SH-SY5Y (cell line): ENCODE data around the gene MIR17HG.

Experiments used
- GATA2 ChIP-seq: IDR thresholded peaks from 2 replicates; pipeline ENCODE4 v1.6.1; 2011; ENCODE audit warnings: mild to moderate bottlenecking, low read depth, low read length
- GATA3 ChIP-seq: IDR thresholded peaks from 2 replicates; pipeline ENCODE4 v1.6.1; 2011; ENCODE audit warnings: low read depth, mild to moderate bottlenecking, low read length, moderate library complexity

The MIR17HG gene

DNA sequence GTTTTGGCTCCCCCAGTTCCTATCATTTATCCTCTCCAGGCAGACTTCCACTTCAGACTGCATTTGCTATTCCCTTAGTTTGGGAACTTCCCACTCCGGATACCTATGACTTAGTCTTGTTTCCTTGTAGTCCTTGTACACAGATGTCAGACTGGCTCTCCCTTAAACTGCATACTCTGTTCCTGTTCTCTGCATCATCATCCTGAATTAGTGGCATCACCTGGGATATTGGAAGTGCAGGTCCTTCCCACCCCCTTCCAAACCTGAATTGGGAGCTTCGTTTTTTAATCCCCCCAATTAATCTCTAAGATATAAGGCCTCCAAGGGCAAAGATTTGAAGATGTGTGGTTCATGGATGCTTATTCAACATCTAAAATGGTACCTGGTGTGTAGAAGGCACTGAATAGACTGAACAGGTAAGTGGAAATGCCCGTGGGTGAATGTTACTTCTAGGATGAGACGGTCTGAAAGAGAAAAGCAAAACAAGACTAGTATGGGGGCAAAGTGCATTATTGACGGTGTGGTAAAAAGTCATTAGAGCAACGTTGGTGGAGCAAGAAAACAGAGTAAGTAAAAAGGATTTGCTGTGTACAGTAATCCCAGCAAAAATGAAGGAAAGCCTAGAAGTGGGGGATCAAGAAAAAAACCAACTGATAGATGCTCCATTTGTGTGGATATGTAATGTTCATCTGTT lies 9.6 kb downstream of the MIR17HG start:
- TF ChIP-seq GATA2 (no peak), GATA3 (no peak)

DNA sequence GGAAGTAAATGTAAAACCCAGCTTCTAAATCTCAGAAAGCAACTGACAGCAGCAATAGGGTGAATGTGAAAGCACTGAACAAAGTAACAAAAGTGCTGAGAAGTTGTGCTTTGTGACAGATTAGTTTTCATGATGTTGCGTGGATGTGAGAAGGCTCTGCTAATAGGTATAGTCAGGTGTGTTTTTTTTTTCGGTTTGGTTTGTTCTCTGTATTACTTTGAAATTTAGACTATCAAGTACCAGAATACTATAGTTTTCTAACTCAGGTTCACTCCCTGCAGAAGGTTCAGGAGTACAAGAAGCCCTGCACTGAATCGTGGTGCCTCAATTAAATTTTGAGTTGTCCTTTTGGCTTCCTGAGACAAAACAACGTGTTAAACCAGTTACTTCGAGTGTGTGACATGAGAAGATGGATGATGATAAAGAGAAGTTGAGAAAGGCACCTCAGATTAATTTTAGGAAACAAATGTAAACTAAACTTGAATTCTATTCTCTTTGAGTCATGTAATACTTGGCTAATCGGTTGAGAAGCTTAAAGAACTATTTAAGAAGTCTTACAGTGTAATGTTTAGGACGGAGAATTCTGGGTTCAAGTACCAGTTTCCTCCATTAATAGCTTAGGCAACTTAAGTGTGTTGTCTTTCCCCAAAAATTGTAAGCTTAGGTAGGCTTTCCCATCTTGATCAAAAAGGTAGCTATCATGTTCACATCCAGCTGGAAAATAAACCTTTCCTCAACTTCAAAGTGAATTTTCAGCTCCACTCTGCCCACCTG lies 10.3 kb downstream of the MIR17HG start:
- TF ChIP-seq GATA3 (no peak), GATA2 (no peak)

DNA sequence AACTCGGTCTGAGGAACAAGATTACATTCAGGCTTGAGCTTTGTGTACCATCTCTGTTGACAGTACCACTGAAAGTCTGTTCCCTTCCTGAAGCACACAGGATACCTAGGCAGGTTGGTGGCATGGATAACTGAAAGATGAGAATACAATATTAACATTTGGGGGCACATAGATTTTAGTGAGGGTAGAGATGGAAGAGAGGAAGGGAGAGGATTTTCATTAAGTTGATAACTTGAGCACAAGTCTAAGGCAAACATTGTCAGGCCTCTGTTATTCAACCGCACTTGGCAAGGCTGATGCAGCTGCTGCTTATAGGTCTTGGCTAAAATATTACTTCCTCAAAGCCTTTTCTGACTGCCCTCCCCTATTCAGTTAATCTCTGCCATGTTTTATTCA lies 10.9 kb downstream of the MIR17HG start:
- TF ChIP-seq GATA3 (no peak), GATA2 (no peak)

DNA sequence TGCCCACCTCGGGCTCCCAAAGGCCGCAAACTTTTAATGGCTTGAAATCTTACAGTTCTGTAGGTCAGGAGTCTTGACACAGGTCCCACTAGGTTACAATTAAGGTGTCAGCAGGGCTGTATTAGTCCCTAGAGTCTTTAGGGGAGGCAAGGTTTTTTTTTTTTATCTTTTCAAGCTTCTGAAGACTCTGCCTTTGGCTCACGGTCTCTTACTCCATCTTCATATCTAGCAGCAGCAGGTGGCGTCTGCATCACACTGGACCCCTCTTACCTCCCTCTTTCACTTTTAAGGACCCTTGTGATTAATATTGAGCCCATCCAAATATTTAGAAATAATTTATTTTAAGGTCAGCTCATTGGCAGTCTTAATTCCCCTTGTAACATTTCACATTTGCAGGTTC lies 11.6 kb downstream of the MIR17HG start:
- TF ChIP-seq GATA3 = no peak
- no peak for TF ChIP-seq GATA2

DNA sequence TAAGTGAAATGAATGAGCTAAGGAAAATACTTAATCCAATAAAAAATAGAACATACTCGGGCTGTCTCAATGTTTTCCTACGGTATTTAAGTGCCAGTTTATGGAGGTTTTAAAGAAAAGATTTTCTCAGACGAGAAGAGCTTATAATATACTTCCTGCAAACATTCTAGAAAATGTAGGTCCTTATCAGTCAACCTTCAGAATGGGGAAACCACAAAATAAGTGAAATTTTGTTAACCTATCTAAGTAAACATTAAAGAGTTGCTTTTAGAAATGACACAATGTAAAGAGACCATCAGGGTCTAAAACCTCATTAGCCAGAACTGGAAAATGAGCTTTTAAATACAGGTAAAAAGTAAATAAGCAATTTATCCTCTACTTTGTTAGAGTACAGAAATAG lies 12.1 kb downstream of the MIR17HG start:
- TF ChIP-seq GATA2 (no peak), GATA3 (no peak)

DNA sequence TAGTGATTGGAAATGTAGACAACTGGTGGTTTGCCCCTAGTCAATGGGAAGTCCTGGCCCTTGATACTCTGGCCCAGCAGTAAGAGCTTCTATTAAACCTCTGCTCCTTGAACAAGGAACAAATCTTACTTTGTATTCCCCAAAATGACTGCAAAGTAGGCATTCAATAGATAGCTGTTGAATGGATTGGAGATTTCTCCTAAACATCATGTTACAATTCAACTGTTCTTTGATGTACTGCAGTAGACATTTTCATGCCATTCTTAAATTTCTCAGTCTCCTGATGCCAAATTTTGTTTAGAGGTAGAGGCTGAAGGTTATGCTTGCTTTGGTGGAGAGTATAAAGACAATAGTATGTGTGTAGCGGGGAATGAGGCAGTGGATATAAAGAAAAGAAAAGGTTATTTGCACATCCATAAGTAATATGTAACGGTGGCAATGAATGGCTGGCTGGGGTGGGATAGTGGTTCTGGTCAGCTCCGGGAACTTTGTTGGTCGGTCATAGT lies 12.8 kb downstream of the MIR17HG start:
- no peak for TF ChIP-seq GATA2
- no peak for TF ChIP-seq GATA3

DNA sequence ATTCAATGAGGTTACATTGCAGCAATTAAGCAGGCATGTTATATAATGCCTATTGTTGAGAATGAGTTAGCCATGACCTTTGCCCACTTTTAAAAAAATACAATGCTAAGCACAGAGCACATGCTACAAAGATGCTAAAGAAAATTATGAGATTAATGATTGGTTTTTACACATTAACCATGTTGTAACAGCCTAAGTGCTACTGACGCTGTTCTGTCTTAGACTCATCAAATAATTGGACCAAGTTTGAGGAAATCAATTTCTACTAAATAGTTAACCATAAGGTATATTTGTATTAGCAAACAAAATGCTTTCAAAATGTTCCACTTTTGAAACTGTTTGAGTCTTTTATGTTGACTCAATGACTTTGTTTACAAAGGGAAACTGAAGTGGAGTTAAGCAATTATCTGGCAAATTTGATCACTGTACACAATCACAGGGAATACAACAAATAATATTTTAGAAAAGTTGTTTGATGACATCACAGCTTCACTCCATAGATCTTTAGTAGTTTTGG lies 14.3 kb downstream of the MIR17HG start:
- TF ChIP-seq GATA2 (no peak), GATA3 (no peak)

DNA sequence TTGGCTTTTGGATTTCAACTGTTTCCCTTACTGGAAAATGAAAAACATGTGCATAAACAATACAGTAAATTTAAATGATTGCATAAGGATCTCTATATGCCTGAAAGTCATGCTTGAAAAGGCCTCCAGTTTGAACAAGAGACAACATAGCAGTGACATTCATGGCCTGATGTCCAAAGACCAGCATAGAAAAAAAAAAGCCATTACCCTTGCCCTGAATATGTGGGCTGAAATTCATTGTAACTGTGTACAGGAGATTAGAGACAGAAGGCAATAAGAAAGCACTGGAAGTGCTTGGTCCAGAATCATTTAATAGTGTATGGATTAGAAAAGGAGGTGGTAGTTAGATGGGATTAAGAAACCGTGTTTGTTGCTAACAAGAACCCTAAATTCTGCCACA lies 15.4 kb downstream of the MIR17HG start:
- TF ChIP-seq GATA3 (no peak), GATA2 (no peak)

DNA sequence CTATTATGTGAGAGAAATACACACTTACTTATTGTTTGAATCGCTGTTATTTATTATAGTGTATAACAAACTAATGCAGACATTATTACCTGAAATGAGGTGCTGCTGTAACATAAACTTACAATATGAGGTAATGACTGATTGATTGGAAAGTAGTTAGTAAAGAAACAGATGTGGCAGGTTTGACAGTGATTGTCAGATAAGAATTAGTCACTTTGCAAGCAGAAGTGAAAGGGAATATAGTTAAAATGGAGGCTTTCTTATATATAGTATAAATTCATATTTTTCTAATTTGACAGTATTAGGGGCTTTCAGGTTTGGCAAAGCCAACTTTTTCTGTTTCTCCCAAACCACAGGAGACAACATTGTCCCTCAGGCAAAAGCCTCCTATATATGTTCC lies 20.6 kb downstream of the MIR17HG start:
- TF ChIP-seq GATA2 = no peak

DNA sequence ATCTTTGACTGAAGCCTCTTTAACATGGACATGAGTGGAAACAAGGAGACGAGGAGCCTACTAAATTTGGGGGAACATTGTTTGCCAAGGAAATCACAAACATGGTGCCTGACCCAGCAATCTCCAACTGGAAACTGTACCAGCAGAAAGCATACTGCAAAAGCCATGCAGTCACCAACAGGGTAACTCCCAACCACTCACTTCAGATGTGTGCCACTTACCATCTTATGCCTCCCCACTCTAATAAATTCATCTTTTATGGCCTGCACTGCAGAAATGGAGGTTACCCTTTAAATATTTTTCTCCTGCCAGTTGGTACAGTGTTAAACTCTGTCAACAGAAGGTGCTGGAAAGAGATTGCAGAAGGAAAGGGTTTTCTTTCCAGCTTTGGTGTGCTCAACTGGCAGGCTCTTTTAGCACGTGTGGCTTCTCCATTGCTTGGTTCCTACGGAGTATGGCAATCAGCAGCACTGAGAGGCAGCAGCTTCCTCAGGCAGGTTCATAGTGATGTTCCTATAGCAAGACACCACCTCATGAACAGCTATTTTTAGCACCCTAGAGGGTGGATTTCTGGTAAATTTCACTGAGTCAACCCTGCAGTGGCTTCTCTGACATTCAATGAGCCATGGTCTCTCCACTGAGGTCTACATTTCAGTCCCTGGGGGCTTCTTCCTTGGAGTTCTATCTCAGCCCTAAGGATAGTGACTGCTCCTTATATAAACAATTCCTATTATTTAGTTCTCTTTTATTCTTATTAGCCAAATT lies 21.4 kb downstream of the MIR17HG start:
- TF ChIP-seq GATA2 (no peak), GATA3 (no peak)

DNA sequence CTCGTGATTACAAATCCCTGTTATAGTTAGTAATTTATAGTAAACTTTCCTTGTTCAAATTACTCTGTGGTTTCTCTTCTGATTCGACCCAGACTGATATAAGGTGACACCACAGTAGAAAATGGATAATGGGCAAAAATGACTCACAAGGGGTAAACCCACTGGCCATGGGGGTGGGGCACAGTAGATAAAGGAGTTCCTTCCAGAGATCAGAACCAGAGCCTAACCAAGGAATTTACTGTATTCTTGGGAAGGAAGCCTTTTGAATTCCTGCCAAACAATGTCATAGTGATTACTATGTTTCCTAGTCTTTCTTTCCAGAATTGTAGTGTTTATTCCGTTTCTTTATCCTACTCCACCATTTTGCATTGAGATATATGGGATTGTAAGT lies 21.9 kb downstream of the MIR17HG start:
- TF ChIP-seq GATA3 (no peak), GATA2 (no peak)

DNA sequence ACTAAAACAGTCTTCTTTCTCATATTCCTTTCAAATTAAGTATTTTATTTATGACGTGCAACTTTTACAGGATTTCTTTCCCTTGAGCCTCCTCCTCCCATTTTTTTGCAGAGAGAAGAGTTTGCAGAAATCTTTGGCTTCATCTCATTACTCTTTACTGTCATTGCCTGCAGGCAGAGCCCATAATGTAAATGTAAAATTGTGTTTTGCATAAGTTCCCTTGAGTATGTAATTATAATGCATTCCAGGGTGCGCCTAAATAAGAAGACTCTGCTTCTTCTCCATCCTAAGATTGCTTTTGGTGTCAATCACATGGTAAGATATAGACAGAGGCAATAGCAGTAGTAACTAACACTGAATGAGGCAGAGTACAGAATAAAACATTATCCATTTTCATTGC lies 23.0 kb downstream of the MIR17HG start:
- TF ChIP-seq GATA2 = no peak
- TF ChIP-seq GATA3 = no peak

DNA sequence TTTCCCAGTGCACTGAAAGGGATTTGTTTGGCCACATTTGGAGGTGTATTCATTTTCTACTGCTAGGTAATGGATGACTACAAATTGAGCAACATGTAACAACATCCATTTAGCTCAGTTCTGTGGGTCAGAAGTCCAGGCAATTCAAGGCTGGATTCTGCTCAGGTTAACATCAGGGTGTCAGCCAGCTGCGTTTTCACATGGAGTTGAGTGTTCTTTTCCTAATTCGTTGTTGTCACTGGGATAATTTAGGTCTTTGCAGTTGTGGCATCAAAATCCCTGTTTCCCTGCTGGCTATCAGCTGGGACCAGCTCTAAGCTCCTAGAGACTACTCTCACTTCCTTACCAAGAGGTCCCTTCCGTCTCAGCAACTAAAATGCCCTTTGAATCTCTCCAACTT lies 25.4 kb downstream of the MIR17HG start:
- TF ChIP-seq GATA2 (no peak), GATA3 (no peak)

DNA sequence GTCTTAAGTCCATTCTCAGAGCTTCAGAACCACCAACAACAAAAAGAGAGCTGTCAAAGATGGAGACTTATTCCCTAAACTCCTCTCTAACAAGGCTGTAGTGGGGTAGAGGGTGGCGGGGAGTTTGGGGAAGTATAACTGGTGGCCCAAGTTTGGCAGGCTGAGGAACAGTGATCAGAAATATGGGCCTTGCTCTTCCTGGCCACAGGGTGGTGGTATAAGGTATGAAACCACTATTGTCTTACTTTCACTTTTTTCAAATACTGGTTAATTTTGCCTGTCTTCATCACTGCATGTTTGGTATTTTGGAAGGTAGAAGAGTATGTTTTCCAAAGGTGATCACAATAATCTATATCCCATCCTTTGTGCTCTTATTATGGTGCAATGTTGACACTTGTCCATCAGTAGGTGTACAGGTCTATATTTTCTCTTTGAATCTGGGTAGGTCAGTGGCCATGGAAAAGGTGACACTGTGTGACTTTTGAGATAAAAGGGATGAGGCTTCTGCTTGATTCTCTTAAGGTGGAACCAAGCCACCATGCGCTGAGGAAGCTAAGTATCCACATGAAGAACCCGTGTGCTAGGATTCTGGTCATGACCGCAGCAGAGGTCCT lies 27.7 kb downstream of the MIR17HG start:
- TF ChIP-seq GATA3 (no peak), GATA2 (no peak)

DNA sequence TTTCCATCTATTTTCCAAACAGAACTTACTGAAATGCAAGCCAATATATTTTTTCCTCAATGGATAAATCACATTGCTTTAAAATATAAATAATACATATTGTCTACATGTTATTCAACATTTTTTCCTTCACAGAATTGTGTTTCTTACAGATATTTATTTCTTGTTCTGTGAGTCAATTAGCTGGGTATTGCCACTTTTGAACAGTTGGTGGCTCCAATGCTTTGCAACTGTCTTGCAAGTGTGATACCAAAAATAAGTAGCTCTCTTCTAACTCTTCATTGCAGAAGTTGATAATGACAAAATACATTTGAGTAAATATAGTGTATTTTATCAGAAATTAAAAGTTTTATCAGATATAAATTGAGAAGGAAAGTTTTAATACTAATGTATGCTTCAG lies 33.9 kb downstream of the MIR17HG start:
- no peak for TF ChIP-seq GATA2
- TF ChIP-seq GATA3 = no peak
